Gastroesophageal sphincter (tissue), 3 donors: Measurements from ENCODE around the gene SPAAR.

Experiments
- POLR2A ChIP-seq, 2 donors: fragments of 450-650 bp; IDR thresholded peaks; one replicate each; pipeline ENCODE4 v1.6.1; 2017; ENCODE audit warnings: antibody characterized with exemption in 2 of 2, mild to moderate bottlenecking in 2 of 2, moderate library complexity in 1 of 2
- TF ChIP-seq, protein P1 (sequence below), 4 experiments: fragments of 200-600 bp in 2 of 4; fragments of 450-650 bp in 2 of 4; sonication (generic) in 1 of 4; IDR thresholded peaks; one replicate each; pipeline ENCODE4 v1.5.1; 2017 to 2019; ENCODE audit warnings: antibody characterized with exemption in 4 of 4, mild to moderate bottlenecking in 2 of 4, moderate library complexity in 2 of 4

DNA sequence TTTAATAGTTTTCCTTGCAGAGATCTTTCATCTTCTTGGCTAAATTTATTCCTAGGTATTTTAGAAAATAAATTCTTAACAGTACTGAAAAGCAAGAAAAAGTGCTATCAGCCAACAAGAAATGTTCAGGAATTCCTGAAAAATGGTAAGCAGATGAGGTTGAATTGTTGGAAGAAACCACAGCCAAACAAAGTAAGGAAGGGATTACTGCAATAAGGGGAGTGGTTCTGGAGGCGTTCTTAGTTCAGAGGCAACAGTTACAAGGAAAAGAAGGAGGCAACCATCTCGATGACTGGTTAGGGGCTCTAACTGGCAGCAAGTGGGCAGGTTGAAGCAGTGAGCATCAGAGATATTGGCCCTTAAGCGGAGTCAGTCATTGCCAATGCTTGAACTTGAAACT lies 26.3 kb upstream of the SPAAR start:
- TF ChIP-seq, protein P1, sequence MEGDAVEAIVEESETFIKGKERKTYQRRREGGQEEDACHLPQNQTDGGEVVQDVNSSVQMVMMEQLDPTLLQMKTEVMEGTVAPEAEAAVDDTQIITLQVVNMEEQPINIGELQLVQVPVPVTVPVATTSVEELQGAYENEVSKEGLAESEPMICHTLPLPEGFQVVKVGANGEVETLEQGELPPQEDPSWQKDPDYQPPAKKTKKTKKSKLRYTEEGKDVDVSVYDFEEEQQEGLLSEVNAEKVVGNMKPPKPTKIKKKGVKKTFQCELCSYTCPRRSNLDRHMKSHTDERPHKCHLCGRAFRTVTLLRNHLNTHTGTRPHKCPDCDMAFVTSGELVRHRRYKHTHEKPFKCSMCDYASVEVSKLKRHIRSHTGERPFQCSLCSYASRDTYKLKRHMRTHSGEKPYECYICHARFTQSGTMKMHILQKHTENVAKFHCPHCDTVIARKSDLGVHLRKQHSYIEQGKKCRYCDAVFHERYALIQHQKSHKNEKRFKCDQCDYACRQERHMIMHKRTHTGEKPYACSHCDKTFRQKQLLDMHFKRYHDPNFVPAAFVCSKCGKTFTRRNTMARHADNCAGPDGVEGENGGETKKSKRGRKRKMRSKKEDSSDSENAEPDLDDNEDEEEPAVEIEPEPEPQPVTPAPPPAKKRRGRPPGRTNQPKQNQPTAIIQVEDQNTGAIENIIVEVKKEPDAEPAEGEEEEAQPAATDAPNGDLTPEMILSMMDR (IDR thresholded peaks at IDR 0.05), result no peak
- TF ChIP-seq POLR2A (IDR thresholded peaks at IDR 0.05), result no peak
